ENCODE data around the gene ITCH. TPM values are rescaled to one million over a fixed set of nuclear protein-coding genes. Genes with fewer than 3 reads are reported as not detected.
"Not testable (repeated sequence)": the region's sequence is repeated elsewhere in the genome, so short reads cannot be mapped to it uniquely, and the experiment has no call there.

ITCH gene
- total and polyA plus RNA-seq, 9 of the 15 experiments (the other 6 are each of a cell fraction or from before 2014, with no cell fraction given): 7.5 to 53.0 (median 22.9) TPM

DNA sequence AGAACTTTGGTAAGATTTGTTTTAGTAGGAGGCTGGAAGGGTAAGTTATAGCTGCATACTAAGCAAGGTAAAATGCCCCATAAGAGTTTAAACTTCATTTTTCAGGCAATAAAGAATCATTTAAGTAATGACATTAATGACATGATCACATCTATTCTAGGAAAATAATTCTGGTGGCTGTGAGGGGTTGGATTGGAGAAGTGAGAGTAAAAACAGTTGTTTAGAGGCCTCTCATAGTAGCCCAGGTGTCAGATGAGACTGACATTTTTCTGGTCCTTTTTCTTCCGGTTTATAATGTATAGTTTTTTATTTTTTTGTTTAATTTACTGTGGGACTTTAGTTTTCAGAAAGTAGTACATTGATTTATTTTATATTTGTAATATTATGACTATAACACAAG lies 40.8 kb downstream of the ITCH start:
- POLR2A ChIA-PET: no interaction called here
- FAIRE-seq (no peak), DNase-seq (ENCODE audit: extremely low read depth in 1 of 4, low spot score in 3 of 4) (no peak), ATAC-seq (no peak)
- Histone ChIP-seq H3K9me1 (ENCODE audit: control insufficient read depth, insufficient read depth, low read length) (no peaks in the 10 kb centered on the region), H3K36me3 (ENCODE audit: control insufficient read depth, insufficient read depth, low read length) (peaks cover 40% of the 10 kb centered on the region), H2AFZ (ENCODE audit: low read depth, low read length) (no peak overlapping the region), H4K20me1 (replicated peaks; ENCODE audit: control insufficient read depth, insufficient read depth, low read length) (no peaks in the 10 kb centered on the region), H3K27me3 (ENCODE audit: control insufficient read depth in 2 of 2, insufficient read depth in 2 of 2, low read length in 2 of 2) (no peaks in the 10 kb centered on the region), H3K9me3 (replicated peaks; ENCODE audit: control insufficient read depth, insufficient read depth, low read depth, low read length) (no peaks in the 10 kb centered on the region), H3K27ac (ENCODE audit: extremely low read depth, low read depth, low read length) (no peak overlapping the region), H3K9ac (ENCODE audit: insufficient read depth in 1 of 2, low read depth in 2 of 2, low read length in 2 of 2) (no peak overlapping the region), H3K79me2 (ENCODE audit: control insufficient read depth, insufficient read depth, low read length) (peaks cover 47% of the 10 kb centered on the region), H3K4me3 (no peak overlapping the region), H3K4me2 (ENCODE audit: insufficient read depth, low read length) (no peak overlapping the region), H3K4me1 (replicated peaks in 1 of 2; ENCODE audit: control insufficient read depth in 2 of 2, insufficient read depth in 2 of 2, low read length in 2 of 2) (no peaks in the 10 kb centered on the region)
- BruUV-seq (replicated peaks): no TSS peak
- CTCF ChIA-PET (ENCODE audit: low intra/inter-chr PET ratio): no interaction called here
- in situ Hi-C loops (cut with MboI): no loop called here
- TF ChIP-seq, protein P1, sequence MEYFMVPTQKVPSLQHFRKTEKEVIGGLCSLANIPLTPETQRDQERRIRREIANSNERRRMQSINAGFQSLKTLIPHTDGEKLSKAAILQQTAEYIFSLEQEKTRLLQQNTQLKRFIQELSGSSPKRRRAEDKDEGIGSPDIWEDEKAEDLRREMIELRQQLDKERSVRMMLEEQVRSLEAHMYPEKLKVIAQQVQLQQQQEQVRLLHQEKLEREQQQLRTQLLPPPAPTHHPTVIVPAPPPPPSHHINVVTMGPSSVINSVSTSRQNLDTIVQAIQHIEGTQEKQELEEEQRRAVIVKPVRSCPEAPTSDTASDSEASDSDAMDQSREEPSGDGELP (CRISPR knock-in tag; IDR thresholded peaks at IDR 0.05; ENCODE audit: borderline replicate concordance): no peak
- no peak for TF ChIP-seq SAFB2 (IDR thresholded peaks at IDR 0.05; ENCODE audit: borderline replicate concordance, low read depth, low read length, severe bottlenecking)
- TF ChIP-seq HDAC1 (IDR thresholded peaks at IDR 0.05): no peak
- TF ChIP-seq FOXP1 (CRISPR knock-in tag; IDR thresholded peaks at IDR 0.05): no peak
- TF ChIP-seq MAFK (IDR thresholded peaks at IDR 0.05; ENCODE audit: low read length): no peak
- WGBS (ENCODE audit: insufficient coverage, low coverage, missing lambda C conversion rate): 88% methylated on average over 1 of the region's 1 CpG
- intact Hi-C loops (cut with micrococcal nuclease): no loop called here

DNA sequence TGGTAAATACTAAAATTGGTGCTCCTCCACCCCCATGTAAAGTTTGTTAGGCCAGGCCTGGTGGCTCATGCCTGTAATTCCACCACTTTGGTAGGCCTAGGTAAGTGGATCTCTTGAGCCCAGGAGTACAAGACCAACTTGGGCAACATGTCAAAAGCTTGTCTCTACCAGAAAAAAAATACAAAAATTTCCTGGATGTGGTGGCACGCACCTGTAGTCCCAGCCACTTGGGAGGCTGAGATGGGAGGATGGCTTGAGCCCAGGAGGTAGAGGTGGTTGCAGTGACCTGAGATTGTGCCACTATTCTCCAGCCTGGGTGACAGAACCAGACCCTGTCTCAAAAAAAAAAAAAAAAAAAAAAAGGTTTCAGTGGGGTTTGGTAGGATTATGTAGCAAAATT lies 41.7 kb downstream of the ITCH start:
- Histone ChIP-seq H4K20me1 (replicated peaks; ENCODE audit: control insufficient read depth, insufficient read depth, low read length) (no peaks in the 10 kb centered on the region), H3K9ac (ENCODE audit: insufficient read depth in 1 of 2, low read depth in 2 of 2, low read length in 2 of 2) (no peak overlapping the region), H3K36me3 (ENCODE audit: control insufficient read depth, insufficient read depth, low read length) (peaks cover 47% of the 10 kb centered on the region), H3K4me1 (replicated peaks in 1 of 2; ENCODE audit: control insufficient read depth in 2 of 2, insufficient read depth in 2 of 2, low read length in 2 of 2) (no peaks in the 10 kb centered on the region), H3K9me1 (ENCODE audit: control insufficient read depth, insufficient read depth, low read length) (no peaks in the 10 kb centered on the region), H3K4me3 (no peak overlapping the region), H3K27me3 (ENCODE audit: control insufficient read depth in 2 of 2, insufficient read depth in 2 of 2, low read length in 2 of 2) (no peaks in the 10 kb centered on the region), H3K79me2 (ENCODE audit: control insufficient read depth, insufficient read depth, low read length) (peaks cover 47% of the 10 kb centered on the region), H3K9me3 (replicated peaks; ENCODE audit: control insufficient read depth, insufficient read depth, low read depth, low read length) (no peaks in the 10 kb centered on the region), H2AFZ (ENCODE audit: low read depth, low read length) (no peak overlapping the region), H3K27ac (ENCODE audit: extremely low read depth, low read depth, low read length) (no peak overlapping the region), H3K4me2 (ENCODE audit: insufficient read depth, low read length) (no peak overlapping the region)
- in situ Hi-C loops (cut with MboI) (no loop called here), intact Hi-C loops (cut with micrococcal nuclease) (no loop called here)
- WGBS (ENCODE audit: insufficient coverage, low coverage, missing lambda C conversion rate): 100% methylated on average over 1 of the region's 1 CpG
- ATAC-seq (no peak), FAIRE-seq (no peak), DNase-seq (ENCODE audit: extremely low read depth in 1 of 4, low spot score in 3 of 4) (no peak)
- POLR2A ChIA-PET: interaction anchor here (0.6 kb wide), 1 partner anchor 14 kb away, joined by 3 read pairs; no protein-coding TSS in a partner anchor
- no TSS peak for BruUV-seq (replicated peaks)
- CTCF ChIA-PET (ENCODE audit: low intra/inter-chr PET ratio): no interaction called here
- no peak for TF ChIP-seq ZFP36 (IDR thresholded peaks at IDR 0.05; ENCODE audit: low read depth, low read length, partially characterized antibody)
- TF ChIP-seq JUNB (CRISPR knock-in tag; conservative IDR thresholded peaks at IDR 0.05): no peak

DNA sequence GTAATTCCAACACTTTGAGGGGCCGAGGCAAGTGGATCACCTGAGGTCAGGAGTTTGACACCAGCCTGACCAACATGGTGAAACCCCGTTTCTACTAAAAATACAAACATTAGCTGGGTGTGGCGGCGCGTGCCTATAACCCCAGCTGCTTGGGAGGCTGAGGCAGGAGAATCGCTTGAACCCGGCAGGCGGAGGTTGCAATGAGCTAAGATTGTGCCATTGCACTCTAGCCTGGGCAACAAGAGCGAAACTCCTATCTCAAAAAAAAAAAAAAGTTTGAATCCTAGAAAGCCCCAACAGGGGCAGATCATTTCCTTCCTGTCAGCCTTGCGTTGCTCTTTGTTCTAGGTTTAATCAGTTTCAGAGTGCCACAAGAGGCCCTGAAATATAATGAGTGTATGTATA lies 42.2 kb downstream of the ITCH start:
- H3K4me2 ChIP-seq (ENCODE audit: insufficient read depth, low read length); BruUV-seq (replicated peaks); H3K4me1 ChIP-seq (replicated peaks in 1 of 2; ENCODE audit: control insufficient read depth in 2 of 2, insufficient read depth in 2 of 2, low read length in 2 of 2); H3K9me1 ChIP-seq (ENCODE audit: control insufficient read depth, insufficient read depth, low read length); H2AFZ ChIP-seq (ENCODE audit: low read depth, low read length); H3K4me3 ChIP-seq; H3K9ac ChIP-seq (ENCODE audit: insufficient read depth in 1 of 2, low read depth in 2 of 2, low read length in 2 of 2); CTCF ChIA-PET (ENCODE audit: low intra/inter-chr PET ratio); intact Hi-C loops (cut with micrococcal nuclease); ATAC-seq; H3K27ac ChIP-seq (ENCODE audit: extremely low read depth, low read depth, low read length); H3K9me3 ChIP-seq (replicated peaks; ENCODE audit: control insufficient read depth, insufficient read depth, low read depth, low read length); DNase-seq (ENCODE audit: extremely low read depth in 1 of 4, low spot score in 3 of 4); H4K20me1 ChIP-seq (replicated peaks; ENCODE audit: control insufficient read depth, insufficient read depth, low read length); in situ Hi-C loops (cut with MboI); FAIRE-seq; H3K27me3 ChIP-seq (ENCODE audit: control insufficient read depth in 2 of 2, insufficient read depth in 2 of 2, low read length in 2 of 2): not testable (repeated sequence)
- POLR2A ChIA-PET: interaction anchor here (0.6 to 1.2 kb wide), 3 partner anchors 11 to 69 kb away, joined by 3 to 5 read pairs (median 3); no protein-coding TSS in a partner anchor
- peaks cover 49% of the 10 kb centered on the region for H3K36me3 ChIP-seq (ENCODE audit: control insufficient read depth, insufficient read depth, low read length)
- 95% methylated on average over 10 of the region's 10 CpGs for WGBS (ENCODE audit: insufficient coverage, low coverage, missing lambda C conversion rate)
- peaks cover 46% of the 10 kb centered on the region for H3K79me2 ChIP-seq (ENCODE audit: control insufficient read depth, insufficient read depth, low read length)
